Measurements from ENCODE around the gene AGPAT4. TPM values are rescaled to one million over a fixed set of nuclear protein-coding genes. Genes with fewer than 3 reads are reported as not detected.

AGPAT4 gene
- polyA plus RNA-seq, 3 donors = 6.4 to 15.8 (median 6.9) TPM

DNA sequence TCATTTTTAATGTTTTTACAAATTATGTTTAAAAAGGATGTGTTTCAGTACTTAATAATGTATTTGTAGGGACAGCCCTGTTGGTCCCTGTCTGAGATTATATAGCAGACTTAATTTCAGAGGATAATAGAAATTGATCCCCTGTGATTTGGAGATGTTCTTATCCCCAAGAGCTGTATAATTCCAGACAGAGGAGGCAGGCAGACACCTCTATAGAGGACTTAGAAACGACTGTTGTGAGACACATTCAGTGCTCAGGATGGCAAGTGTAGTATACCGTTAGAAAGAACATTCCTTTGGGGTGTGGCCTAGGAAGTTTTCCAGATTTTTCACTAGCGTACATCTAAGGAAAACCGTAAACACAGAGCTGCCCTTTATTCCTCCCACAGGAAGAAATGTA is 164.5 kb downstream of the AGPAT4 start:
- H3K27me3 Mint-ChIP-seq (ENCODE audit: low read depth in 3 of 3) = peaks cover 0 to 1% (median 0%) of the 10 kb centered on the region in 3 donors

DNA sequence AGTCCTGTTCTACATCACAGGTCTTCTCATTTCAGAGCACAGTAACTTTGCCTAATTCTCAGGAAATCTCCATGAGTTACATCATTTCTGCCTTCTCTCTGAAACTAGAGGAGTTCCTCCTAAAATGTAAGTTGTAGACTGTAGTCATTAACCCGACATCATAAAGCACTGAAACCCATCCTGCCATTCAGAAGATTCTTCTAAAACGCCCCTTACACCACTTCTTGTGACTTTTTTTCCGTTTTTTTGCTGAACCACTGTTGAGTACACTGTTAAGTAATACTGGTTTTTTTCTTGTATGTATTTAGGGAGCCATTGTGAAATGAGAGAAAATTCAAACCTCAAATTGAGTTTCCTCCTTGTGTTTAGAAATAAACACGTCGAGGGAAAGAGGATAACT is 164.9 kb downstream of the AGPAT4 start:
- Histone ChIP-seq H3K79me2 (ENCODE audit: insufficient read depth, low read length) (no peaks in the 10 kb centered on the region), H3K4me1 (ENCODE audit: control insufficient read depth in 1 of 2, insufficient read depth in 2 of 2, low read length in 2 of 2) (peaks cover 34 to 41% of the 10 kb centered on the region in 2 donors), H2AFZ (ENCODE audit: insufficient read depth, low read depth, low read length, poor library complexity, severe bottlenecking) (peak overlapping the region; percentile 26), H3K4me2 (replicated peaks; ENCODE audit: extremely low read depth, low read length, poor library complexity, severe bottlenecking) (no peak overlapping the region), H3K36me3 (replicated peaks in 1 of 2; ENCODE audit: control insufficient read depth in 1 of 2, insufficient read depth in 2 of 2, low read length in 2 of 2) (peaks cover 51 to 94% of the 10 kb centered on the region in 2 donors), H3K9me3 (replicated peaks in 1 of 2; ENCODE audit: control insufficient read depth in 1 of 2, insufficient read depth in 1 of 2, low read length in 2 of 2) (no peaks in the 10 kb centered on the region), H3K27ac (ENCODE audit: low read depth in 1 of 2, low read length in 2 of 2) (peak overlapping the region; percentile 55 to 78), H4K20me1 (ENCODE audit: insufficient read depth, low read length) (no peaks in the 10 kb centered on the region), H3K27me3 (ENCODE audit: control insufficient read depth in 2 of 2, insufficient read depth in 2 of 2, low read length in 2 of 2) (no peaks in the 10 kb centered on the region), H3K9ac (ENCODE audit: insufficient read depth, low read length, poor library complexity, severe bottlenecking) (no peak overlapping the region), H3K4me3 (replicated peaks in 1 of 3; ENCODE audit: low read depth in 2 of 3, low read length in 3 of 3) (no peak overlapping the region)
- H3K9me3 Mint-ChIP-seq = peaks cover 0 to 3% (median 0%) of the 10 kb centered on the region in 7 donors
- 0% methylated on average over 2 of the region's 5 CpGs for WGBS (ENCODE audit: insufficient coverage)
- peaks cover 0 to 1% (median 0%) of the 10 kb centered on the region in 3 donors for H3K27me3 Mint-ChIP-seq (ENCODE audit: low read depth in 3 of 3)
- intact Hi-C loops (cut with micrococcal nuclease) = no loop called here
- TF ChIP-seq, protein P1, sequence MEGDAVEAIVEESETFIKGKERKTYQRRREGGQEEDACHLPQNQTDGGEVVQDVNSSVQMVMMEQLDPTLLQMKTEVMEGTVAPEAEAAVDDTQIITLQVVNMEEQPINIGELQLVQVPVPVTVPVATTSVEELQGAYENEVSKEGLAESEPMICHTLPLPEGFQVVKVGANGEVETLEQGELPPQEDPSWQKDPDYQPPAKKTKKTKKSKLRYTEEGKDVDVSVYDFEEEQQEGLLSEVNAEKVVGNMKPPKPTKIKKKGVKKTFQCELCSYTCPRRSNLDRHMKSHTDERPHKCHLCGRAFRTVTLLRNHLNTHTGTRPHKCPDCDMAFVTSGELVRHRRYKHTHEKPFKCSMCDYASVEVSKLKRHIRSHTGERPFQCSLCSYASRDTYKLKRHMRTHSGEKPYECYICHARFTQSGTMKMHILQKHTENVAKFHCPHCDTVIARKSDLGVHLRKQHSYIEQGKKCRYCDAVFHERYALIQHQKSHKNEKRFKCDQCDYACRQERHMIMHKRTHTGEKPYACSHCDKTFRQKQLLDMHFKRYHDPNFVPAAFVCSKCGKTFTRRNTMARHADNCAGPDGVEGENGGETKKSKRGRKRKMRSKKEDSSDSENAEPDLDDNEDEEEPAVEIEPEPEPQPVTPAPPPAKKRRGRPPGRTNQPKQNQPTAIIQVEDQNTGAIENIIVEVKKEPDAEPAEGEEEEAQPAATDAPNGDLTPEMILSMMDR (IDR thresholded peaks at IDR 0.05) = no peak
- H3K36me3 Mint-ChIP-seq = peaks cover 74 to 91% of the 10 kb centered on the region in 2 donors
- peaks cover 35% of the 10 kb centered on the region for H3K4me1 Mint-ChIP-seq
- peak; percentile 61 to 90 (median 77) for DNase-seq
- peak overlapping the region; percentile 75 to 96 (median 92) for H3K27ac Mint-ChIP-seq
- H3K4me3 Mint-ChIP-seq = peak overlapping the region in 1 of 2 donors; percentile 51

More for the DNA sequence above, 164.5 kb downstream of the AGPAT4 start:
- DNase-seq = no peak
- Histone ChIP-seq H3K4me1 (ENCODE audit: control insufficient read depth in 1 of 2, insufficient read depth in 2 of 2, low read length in 2 of 2) (peaks cover 34 to 41% of the 10 kb centered on the region in 2 donors), H3K79me2 (ENCODE audit: insufficient read depth, low read length) (no peaks in the 10 kb centered on the region), H3K27ac (ENCODE audit: low read depth in 1 of 2, low read length in 2 of 2) (peak overlapping the region in 1 of 2 donors; percentile 78), H3K9ac (ENCODE audit: insufficient read depth, low read length, poor library complexity, severe bottlenecking) (no peak overlapping the region), H3K36me3 (replicated peaks in 1 of 2; ENCODE audit: control insufficient read depth in 1 of 2, insufficient read depth in 2 of 2, low read length in 2 of 2) (peaks cover 55 to 94% of the 10 kb centered on the region in 2 donors), H3K4me2 (replicated peaks; ENCODE audit: extremely low read depth, low read length, poor library complexity, severe bottlenecking) (no peak overlapping the region), H3K4me3 (replicated peaks in 1 of 3; ENCODE audit: low read depth in 2 of 3, low read length in 3 of 3) (no peak overlapping the region), H3K27me3 (ENCODE audit: control insufficient read depth in 2 of 2, insufficient read depth in 2 of 2, low read length in 2 of 2) (no peaks in the 10 kb centered on the region), H4K20me1 (ENCODE audit: insufficient read depth, low read length) (no peaks in the 10 kb centered on the region), H3K9me3 (replicated peaks in 1 of 2; ENCODE audit: control insufficient read depth in 1 of 2, insufficient read depth in 1 of 2, low read length in 2 of 2) (no peaks in the 10 kb centered on the region), H2AFZ (ENCODE audit: insufficient read depth, low read depth, low read length, poor library complexity, severe bottlenecking) (no peak overlapping the region)
- no peak overlapping the region for H3K4me3 Mint-ChIP-seq
- TF ChIP-seq, protein P1 (IDR thresholded peaks at IDR 0.05) = no peak
- peaks cover 35% of the 10 kb centered on the region for H3K4me1 Mint-ChIP-seq
- peaks cover 0 to 3% (median 0%) of the 10 kb centered on the region in 7 donors for H3K9me3 Mint-ChIP-seq
- intact Hi-C loops (cut with micrococcal nuclease) = no loop called here
- peak overlapping the region; percentile 75 to 96 (median 92) for H3K27ac Mint-ChIP-seq
- no CpG with 5 or more reads among the region's 4 CpGs for WGBS (ENCODE audit: insufficient coverage)
- H3K36me3 Mint-ChIP-seq = peaks cover 76 to 87% of the 10 kb centered on the region in 2 donors
